Measurements from ENCODE around the gene FANCC.

The FANCC gene

GRCh38 chr9:95110921-95111525 is 206.5 kb downstream of the FANCC start:
- no peak for DNase-seq

DNA sequence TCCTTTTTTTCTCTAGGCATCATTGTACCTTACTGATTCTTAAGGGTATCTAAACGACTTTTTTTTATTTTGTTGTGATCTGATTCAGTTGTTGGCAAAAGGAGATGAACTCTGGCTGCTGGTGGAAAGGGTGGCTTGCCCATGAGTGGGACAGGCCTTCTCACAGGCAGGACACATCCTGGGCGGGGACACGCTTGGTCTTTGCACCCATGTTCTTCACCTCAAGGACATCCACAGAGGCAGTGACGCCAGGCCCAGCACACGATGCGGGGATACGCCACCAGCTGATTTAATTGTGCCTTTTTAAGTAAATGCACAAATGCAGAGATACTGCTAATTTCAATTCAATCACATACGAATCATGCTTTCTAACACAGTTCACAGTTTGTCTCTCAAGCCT is 208.1 kb downstream of the FANCC start:
- no peak for DNase-seq

- DNase-seq: no peak
These were observed 208.7 kb downstream of the FANCC start for GRCh38 chr9:95108777-95109176.

- no peak for DNase-seq
These were observed 209.5 kb downstream of the FANCC start for GRCh38 chr9:95107976-95108375.

GRCh38 chr9:95107001-95107749 is 210.3 kb downstream of the FANCC start:
- no peak for DNase-seq

DNA sequence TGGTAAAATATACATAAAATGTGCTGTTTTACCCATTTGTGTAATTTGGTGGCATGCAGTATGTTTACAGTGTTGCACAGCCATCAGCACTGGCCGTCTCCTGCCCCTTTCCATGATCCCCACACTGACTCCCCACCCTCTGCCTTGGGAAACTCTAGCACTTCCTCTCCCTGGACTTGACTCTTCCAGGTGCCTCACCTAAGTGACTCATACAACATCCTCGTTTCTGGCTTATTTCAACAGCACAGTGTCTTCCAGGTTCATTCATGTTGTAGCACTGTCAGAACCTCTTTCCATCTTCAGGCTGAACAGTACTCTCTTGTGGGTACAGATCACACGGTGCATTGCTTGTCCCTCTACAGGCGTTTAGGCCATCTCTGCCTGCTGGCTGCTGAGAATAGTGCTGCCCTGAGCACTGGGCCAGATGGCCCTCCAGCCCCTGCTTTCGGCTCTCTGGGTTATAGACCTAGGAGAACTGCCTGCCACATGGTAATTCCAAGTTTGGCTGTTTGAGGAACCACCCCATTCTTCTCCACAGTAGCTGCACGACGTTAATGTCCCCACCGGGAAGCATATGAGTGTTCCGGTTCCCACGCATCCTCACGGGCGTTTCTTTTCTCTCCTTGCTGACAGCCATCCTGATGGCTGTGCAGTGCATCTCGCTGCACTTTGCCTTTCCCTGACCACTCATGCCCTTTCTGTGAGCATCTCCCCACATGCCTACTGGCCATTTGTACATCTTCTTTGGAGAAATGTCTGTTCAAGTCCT is 211.8 kb downstream of the FANCC start:
- DNase-seq: no peak

DNA sequence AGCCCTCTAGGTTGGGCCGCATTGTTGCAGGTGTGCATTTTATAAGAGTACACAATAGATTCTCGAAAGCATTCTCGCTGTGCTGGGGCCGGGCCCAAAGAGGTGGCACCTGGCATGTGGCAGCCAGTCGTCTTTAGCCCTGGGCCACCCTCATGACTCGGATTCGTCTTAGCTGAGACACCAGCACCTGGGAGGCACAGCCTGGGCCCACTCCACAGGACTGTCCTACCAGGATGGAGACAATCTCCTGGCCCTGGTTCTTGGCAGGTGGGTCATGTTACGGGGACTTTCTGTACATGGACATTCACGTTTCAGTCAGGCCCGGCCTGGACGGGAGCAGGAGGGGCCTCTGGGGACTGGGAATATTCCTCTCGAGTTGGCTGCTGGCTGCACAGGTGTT is 212.5 kb downstream of the FANCC start:
- no peak for DNase-seq

- DNase-seq: no peak
These were observed 212.9 kb downstream of the FANCC start for GRCh38 chr9:95104581-95104960.

GRCh38 chr9:95103871-95104580 is 213.5 kb downstream of the FANCC start:
- no peak for DNase-seq

DNA sequence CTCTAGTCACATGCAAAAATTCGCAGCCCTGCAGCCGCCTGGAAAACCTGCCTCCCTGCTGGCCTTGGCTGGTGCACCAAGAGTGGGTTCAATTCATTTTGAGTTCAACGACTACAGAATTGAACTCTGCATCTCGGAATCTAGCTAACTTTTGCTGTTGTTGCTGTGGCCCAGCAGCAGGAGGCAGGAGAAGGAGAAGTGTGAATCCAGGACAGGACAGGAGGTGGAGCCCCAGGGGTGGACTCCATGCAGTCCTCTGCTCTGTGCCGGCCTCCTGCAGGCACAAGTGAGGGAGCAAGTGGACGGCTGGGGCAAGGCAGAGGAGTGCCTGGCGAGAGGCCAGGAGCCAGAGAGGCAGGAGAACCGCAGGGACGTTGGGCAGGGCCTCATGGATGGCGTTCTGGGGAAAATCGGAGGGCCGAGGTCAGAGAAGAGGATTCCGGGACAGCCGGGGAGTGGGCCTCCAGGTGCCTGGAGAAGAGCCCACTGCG is 214.2 kb downstream of the FANCC start:
- no peak for DNase-seq

DNA sequence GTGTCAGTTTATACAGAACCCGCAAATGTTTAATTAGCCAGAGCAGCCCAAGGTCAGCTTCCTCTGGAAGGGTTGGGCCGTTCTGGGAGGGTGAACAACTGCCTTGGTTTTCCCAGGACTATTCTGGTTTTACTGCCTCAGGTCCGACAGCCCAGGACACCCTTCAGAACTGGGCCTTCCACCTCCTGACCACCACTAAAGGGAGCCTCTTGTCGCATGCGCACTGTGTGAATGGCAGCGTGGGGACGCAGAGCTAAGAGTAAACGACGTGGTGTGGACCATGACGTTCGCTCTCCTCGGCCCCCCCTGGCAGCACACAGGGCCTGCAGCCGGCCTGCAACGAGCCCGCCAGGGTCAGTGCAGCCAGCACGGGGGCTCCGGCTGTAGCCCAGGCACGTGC is 214.9 kb downstream of the FANCC start:
- no peak for DNase-seq

DNA sequence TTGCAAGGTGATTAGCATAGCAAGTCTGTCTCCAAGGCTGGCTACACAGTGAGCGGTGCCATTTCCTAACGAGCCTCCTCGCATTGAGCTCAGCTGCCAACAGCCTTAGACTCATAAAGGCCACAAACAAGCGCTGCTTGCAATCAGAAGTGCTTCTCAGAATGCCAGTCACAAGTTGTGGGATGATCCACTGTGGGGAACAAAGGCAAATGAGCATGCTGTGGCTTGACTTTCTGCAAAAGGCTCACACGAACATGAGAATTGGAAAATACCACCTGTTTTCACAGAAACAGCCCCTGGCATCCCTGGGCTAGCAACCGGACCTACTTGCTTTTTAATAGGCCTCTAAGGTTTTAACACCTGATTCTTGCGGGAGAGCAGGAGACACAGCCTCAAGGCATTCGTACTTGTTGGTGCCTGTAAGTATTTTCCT is 215.5 kb downstream of the FANCC start:
- no peak for DNase-seq

GRCh38 chr9:95101326-95101725 is 216.2 kb downstream of the FANCC start:
- no peak for DNase-seq

DNA sequence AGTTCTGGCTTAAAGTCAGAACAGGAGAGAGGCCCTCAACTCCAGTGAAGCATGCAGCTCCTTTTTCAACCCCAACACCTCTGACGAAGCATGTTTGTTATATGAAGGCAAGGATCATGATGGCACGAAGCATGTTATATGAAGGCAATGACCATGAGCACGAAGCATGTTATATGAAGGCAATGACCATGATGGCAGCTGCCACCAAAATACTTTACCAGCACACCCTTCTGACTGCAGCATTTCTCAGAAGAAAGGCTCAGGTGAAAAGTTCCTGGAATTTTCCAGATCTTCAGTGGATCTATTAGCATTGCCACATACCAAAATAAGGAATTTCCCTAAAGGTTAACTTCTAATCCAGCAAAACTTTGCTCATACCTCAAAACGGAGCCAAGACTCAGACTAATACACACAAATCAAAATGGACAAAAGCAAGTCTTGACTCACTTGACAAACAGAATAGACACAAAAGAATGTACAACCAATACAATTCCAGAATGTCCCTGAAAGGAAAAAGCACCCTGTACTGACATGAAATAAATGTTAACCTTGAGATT is 217.4 kb downstream of the FANCC start:
- DNase-seq: no peak

GRCh38 chr9:95099321-95100070 is 218.0 kb downstream of the FANCC start:
- no peak for DNase-seq

- no peak for DNase-seq
These were observed 219.1 kb downstream of the FANCC start for GRCh38 chr9:95098391-95098921.

DNA sequence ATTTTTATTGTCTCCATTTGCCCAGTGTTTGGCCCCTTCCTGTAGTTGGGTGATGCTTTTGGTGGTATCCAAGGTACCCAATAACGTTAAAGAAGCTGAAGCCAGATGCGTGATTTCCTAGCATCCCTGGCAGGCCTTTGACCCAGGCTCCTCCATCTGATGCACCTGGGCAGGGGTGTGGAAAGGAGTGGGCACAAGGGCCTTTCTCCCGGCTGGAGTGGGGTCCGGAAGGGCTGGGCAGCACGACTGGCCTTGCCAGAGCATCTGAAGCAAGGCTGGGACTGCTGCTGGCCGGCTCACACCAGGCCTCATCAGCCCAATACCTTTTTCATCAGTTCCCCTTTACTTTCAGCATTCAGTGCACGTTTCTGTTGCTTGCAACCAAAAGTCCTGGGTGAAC is 220.2 kb downstream of the FANCC start:
- DNase-seq: no peak

DNA sequence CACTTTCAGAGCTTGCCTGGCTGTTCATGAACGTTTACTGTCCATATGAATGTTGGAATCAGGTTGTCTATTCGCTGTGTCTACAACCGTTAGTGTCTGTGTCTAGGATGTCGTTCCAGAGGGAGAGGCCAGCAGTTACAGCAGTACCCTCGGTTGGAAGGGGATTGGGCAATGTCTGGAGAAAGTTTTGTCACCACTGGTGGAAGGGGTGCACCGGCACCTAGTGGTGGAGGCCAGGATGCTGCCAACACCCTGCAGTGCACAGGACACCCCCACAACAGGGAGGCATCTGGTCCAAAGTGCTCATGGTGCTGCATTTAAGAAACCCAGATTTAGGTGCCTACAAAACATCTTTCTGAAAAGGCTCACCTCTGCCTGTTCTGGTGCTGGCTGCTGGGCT is 220.7 kb downstream of the FANCC start:
- no peak for DNase-seq

- DNase-seq: no peak
These were observed 221.1 kb downstream of the FANCC start for GRCh38 chr9:95096381-95096780.

GRCh38 chr9:95095641-95096355 is 221.7 kb downstream of the FANCC start:
- no peak for DNase-seq

DNA sequence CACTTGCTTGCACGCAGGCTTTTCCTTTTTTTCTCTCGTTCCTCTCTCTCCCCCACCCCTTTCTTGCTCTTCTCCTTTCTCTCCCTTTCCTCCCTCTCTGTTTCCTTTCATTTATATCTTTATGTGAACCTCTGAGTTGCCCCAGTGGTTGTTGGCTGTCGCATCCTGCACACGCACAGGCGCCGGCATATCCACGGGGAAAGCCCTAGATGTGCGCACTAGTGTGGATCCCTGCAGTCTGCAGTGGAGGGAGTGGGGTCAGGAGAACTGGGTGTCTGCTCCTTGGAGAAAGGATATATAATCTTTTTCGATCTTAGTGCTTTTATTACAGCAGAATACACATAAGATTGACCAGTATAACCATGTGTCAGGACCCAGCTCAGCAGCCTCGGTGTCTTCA is 223.5 kb downstream of the FANCC start:
- DNase-seq: no peak
